Thyroid gland (tissue), 4 donors: ENCODE data around the gene LAMA2. TPM values are rescaled to one million over a fixed set of nuclear protein-coding genes. Genes with fewer than 3 reads are reported as not detected.

ENCODE experiments used
- DNase-seq, 2 donors: peaks; one replicate each; pipeline ENCODE4 v3.0.0-alpha.2; 2019
- H3K27ac ChIP-seq, 3 donors: fragments of 200-600 bp; sonication (generic); 1 replicate in 2 of 3; 2 replicates in 1 of 3; pipeline ENCODE4 v1.5.1; 2016 to 2019; ENCODE audit warnings: mild to moderate bottlenecking in 1 of 3, moderate library complexity in 1 of 3
- H3K27me3 ChIP-seq: fragments of 200-600 bp; sonication (generic); one replicate; pipeline ENCODE4 v1.5.1; 2019
- H3K36me3 ChIP-seq, 2 donors: fragments of 200-600 bp; sonication (generic); one replicate each; pipeline ENCODE4 v1.5.1; 2016 to 2019
- H3K4me1 ChIP-seq, 2 donors: fragments of 200-600 bp; sonication (generic); one replicate each; pipeline ENCODE4 v1.5.1; 2017 to 2019
- H3K4me3 ChIP-seq, 3 donors: fragments of 200-600 bp; sonication (generic); replicated peaks in 1 of 3; 1 replicate in 2 of 3; 2 replicates in 1 of 3; pipeline ENCODE4 v1.5.1; 2016; ENCODE audit warnings: mild to moderate bottlenecking in 1 of 3
- H3K9me3 ChIP-seq: fragments of 200-600 bp; sonication (generic); one replicate; pipeline ENCODE4 v1.5.1; 2017
- POLR2A ChIP-seq, 2 donors: fragments of 450-650 bp; IDR thresholded peaks; one replicate each; pipeline ENCODE4 v1.6.1; 2017; ENCODE audit warnings: antibody characterized with exemption in 2 of 2, mild to moderate bottlenecking in 2 of 2, moderate library complexity in 1 of 2
- WGBS, 2 donors: methylation state at CpG; one replicate each; pipeline ENCODE4 v1.1.5; 2017; 5-methylcytosine and 5-hydroxymethylcytosine counted together
- intact Hi-C: fragments of 100-400 bp; cut with DNase I; formaldehyde crosslinking; loops from one replicate; pipeline ENCODE4 v1.15.1; 2023
- total RNA-seq, 4 donors: library from RNA; depleted of rRNA; stranded (reverse); fragments of >200 nt; gene quantifications; one replicate each; pipeline ENCODE4 v1.2.3, GENCODE V29; 2016
- TF ChIP-seq, protein P1 (sequence below), 6 experiments: fragments of 200-600 bp in 3 of 6; fragments of 450-650 bp in 3 of 6; sonication (generic) in 3 of 6; IDR thresholded peaks; one replicate each; pipeline ENCODE4 v1.5.1; 2016 to 2019; ENCODE audit warnings: antibody characterized with exemption in 6 of 6, mild to moderate bottlenecking in 2 of 6, inconsistent platforms in 1 of 6, moderate library complexity in 1 of 6

The LAMA2 gene
- total RNA-seq, 4 donors from 2014 or later = 41.4 to 117 (median 78.9) TPM

DNA sequence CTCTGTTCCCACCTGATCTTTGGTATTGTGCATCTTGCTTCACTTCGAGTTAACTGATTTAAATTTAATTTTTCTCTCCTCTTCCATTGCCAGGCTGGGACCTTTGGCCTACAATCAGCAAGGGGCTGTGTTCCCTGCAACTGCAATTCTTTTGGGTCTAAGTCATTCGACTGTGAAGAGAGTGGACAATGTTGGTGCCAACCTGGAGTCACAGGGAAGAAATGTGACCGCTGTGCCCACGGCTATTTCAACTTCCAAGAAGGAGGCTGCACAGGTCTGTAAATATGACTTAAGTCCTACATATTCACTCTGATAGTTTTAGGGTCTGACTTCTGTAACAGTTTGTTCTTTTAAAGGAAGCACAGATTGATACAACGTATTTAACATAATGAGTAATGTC, 414.7 kb downstream of the LAMA2 start:
- intact Hi-C loops = no loop called here
- no peaks in the 10 kb centered on the region for H3K36me3 ChIP-seq
- TF ChIP-seq, protein P1, sequence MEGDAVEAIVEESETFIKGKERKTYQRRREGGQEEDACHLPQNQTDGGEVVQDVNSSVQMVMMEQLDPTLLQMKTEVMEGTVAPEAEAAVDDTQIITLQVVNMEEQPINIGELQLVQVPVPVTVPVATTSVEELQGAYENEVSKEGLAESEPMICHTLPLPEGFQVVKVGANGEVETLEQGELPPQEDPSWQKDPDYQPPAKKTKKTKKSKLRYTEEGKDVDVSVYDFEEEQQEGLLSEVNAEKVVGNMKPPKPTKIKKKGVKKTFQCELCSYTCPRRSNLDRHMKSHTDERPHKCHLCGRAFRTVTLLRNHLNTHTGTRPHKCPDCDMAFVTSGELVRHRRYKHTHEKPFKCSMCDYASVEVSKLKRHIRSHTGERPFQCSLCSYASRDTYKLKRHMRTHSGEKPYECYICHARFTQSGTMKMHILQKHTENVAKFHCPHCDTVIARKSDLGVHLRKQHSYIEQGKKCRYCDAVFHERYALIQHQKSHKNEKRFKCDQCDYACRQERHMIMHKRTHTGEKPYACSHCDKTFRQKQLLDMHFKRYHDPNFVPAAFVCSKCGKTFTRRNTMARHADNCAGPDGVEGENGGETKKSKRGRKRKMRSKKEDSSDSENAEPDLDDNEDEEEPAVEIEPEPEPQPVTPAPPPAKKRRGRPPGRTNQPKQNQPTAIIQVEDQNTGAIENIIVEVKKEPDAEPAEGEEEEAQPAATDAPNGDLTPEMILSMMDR (IDR thresholded peaks at IDR 0.05) = no peak
- TF ChIP-seq POLR2A (IDR thresholded peaks at IDR 0.05) = no peak

DNA sequence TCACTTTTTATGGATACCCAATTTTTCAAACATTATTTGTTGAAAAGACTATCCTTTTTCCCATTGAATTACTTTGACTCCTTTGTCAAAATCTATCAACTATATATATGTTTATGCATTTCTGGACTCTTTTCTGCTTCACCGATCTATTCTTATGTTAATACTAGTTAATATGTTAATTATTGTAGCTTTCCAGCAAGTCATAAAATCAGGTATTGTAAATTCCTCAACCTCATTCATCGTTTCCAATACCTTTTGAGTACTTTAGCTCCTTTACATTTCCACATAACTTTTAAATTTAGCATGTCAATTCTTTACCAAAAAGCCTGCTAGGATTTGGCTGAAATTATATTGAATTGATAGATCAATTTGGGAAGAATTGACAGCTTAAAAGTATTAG, 419.7 kb downstream of the LAMA2 start:
- Histone ChIP-seq H3K27me3 (no peaks in the 10 kb centered on the region), H3K9me3 (no peaks in the 10 kb centered on the region), H3K4me3 (no peak overlapping the region), H3K4me1 (peaks cover 4 to 6% of the 10 kb centered on the region in 2 donors), H3K27ac (no peak overlapping the region), H3K36me3 (no peaks in the 10 kb centered on the region)
- intact Hi-C loops = no loop called here
- DNase-seq = no peak
- WGBS, 2 donors = 75 to 88% methylated on average over 2 of the region's 2 CpGs
- no peak for TF ChIP-seq POLR2A (IDR thresholded peaks at IDR 0.05)
- TF ChIP-seq, protein P1 (IDR thresholded peaks at IDR 0.05) = no peak

More for the DNA sequence above, 414.7 kb downstream of the LAMA2 start:
- Histone ChIP-seq H3K27me3 (no peaks in the 10 kb centered on the region), H3K9me3 (no peaks in the 10 kb centered on the region), H3K4me1 (peaks cover 7 to 10% of the 10 kb centered on the region in 2 donors), H3K4me3 (no peak overlapping the region), H3K27ac (peak overlapping the region; percentile 16 to 31 (median 20))
- 52 to 68% methylated on average over 5 of the region's 5 CpGs for WGBS, 2 donors
- peak; percentile 43 to 72 for DNase-seq

DNA sequence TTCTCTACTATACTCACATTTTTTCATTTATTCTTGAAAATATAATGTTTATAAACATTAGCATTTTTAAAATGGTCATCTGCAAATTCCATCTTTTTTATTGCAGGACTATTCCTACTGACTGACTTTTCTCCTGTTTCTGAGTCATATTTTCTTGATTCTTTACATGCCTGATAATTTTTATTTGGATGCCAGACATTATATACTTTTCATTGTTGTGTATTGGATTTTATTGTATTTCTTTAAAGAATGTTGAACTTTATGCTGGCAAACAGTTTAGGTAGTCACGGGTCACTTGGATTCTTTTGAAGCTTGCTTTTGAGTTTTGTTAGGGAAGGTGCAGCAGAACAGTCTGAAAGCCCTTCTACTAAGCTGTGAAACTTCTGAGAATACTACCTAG, 423.9 kb downstream of the LAMA2 start:
- H3K36me3 ChIP-seq = no peaks in the 10 kb centered on the region
- TF ChIP-seq POLR2A (IDR thresholded peaks at IDR 0.05) = no peak
- TF ChIP-seq, protein P1 (IDR thresholded peaks at IDR 0.05) = no peak
- H3K27me3 ChIP-seq = no peaks in the 10 kb centered on the region
- WGBS, 2 donors = 29 to 42% methylated on average over 1 of the region's 1 CpG
- H3K4me1 ChIP-seq = peaks cover 0 to 4% of the 10 kb centered on the region in 2 donors
- no peak for DNase-seq
- no peak overlapping the region for H3K4me3 ChIP-seq
- H3K9me3 ChIP-seq = no peaks in the 10 kb centered on the region
- intact Hi-C loops = no loop called here
- H3K27ac ChIP-seq = no peak overlapping the region

DNA sequence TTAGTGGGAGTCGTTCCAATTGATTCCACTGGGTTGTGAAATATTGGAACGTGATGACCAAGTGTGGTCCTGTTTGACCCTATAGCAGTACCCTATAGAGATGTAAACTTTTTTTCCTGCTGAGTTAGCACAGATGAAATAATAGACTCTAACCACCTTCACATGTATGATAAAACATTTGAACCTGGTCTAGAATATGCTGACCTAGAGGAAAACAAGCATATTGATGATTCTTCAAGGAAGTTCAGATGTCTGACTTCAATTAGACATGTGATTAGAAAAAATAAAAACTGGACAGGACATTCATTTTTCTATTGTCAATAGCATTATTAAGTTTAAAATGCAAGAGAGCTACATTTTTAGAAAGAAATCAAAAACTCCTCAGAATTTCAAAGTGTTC, 424.9 kb downstream of the LAMA2 start:
- TF ChIP-seq POLR2A (IDR thresholded peaks at IDR 0.05) = no peak
- TF ChIP-seq, protein P1 (IDR thresholded peaks at IDR 0.05) = no peak
- Histone ChIP-seq H3K9me3 (no peaks in the 10 kb centered on the region), H3K4me1 (peaks cover 0 to 7% of the 10 kb centered on the region in 2 donors), H3K27me3 (no peaks in the 10 kb centered on the region), H3K4me3 (no peak overlapping the region), H3K36me3 (no peaks in the 10 kb centered on the region), H3K27ac (no peak overlapping the region)
- 74 to 79% methylated on average over 2 of the region's 2 CpGs for WGBS, 2 donors
- intact Hi-C loops = no loop called here
- no peak for DNase-seq

DNA sequence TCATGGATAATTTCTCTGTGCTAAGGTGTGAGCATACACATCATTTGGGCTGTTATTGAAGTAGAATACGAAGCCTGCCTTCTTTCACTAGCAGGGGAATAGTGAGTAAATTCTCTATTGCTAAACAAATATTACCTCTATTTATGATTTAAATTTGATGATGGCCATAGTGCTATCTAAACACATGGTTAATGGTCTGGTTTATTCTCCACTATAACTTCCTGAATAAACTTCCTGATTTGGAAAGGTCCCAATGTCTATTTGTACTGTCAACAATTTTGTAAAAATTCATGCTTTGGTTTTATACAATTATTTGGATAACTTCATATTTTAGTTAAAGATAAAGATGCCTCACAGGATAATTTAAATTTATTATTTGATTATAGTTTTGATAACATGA, 426.2 kb downstream of the LAMA2 start:
- Histone ChIP-seq H3K27me3 (no peaks in the 10 kb centered on the region), H3K9me3 (no peaks in the 10 kb centered on the region), H3K4me3 (no peak overlapping the region), H3K4me1 (peaks cover 0 to 12% of the 10 kb centered on the region in 2 donors), H3K27ac (no peak overlapping the region), H3K36me3 (no peaks in the 10 kb centered on the region)
- no peak for DNase-seq
- 94 to 100% methylated on average over 1 of the region's 1 CpG for WGBS, 2 donors
- intact Hi-C loops = no loop called here
- TF ChIP-seq POLR2A (IDR thresholded peaks at IDR 0.05) = no peak
- TF ChIP-seq, protein P1 (IDR thresholded peaks at IDR 0.05) = no peak
